GM23248 (cell line): Measurements from ENCODE around the gene KDM3A. TPM values are rescaled to one million over a fixed set of nuclear protein-coding genes. Genes with fewer than 3 reads are reported as not detected.
"Not testable (repeated sequence)": the region's sequence is repeated elsewhere in the genome, so short reads cannot be mapped to it uniquely, and the experiment has no call there.

Experiments
- DNase-seq: peaks from one replicate; pipeline ENCODE4 v3.0.0-alpha.2; 2015
- H2AFZ ChIP-seq: fragments of 200-600 bp; sonication (generic); 2 replicates; pipeline ENCODE4 v1.6.1; 2016; ENCODE audit warnings: antibody characterized with exemption
- H3F3A ChIP-seq: fragments of 200-600 bp; sonication (generic); 2 replicates; pipeline ENCODE4 v1.6.1; 2016; ENCODE audit warnings: mild to moderate bottlenecking, antibody characterized with exemption, mixed run types; ENCODE audit not compliant: insufficient read depth
- H3K27ac ChIP-seq: fragments of 200-600 bp; sonication (generic); 2 replicates; pipeline ENCODE4 v1.5.1; 2016; ENCODE audit warnings: mild to moderate bottlenecking
- H3K27me3 ChIP-seq: fragments of 200-600 bp; sonication (generic); replicated peaks from 2 replicates; pipeline ENCODE4 v1.6.1; 2016; ENCODE audit warnings: mild to moderate bottlenecking; ENCODE audit not compliant: insufficient read depth
- H3K36me3 ChIP-seq: fragments of 200-600 bp; sonication (generic); 2 replicates; pipeline ENCODE4 v1.6.1; 2016; ENCODE audit warnings: low read depth, mild to moderate bottlenecking
- H3K4me1 ChIP-seq: fragments of 200-600 bp; sonication (generic); 2 replicates; pipeline ENCODE4 v1.6.1; 2016; ENCODE audit warnings: mild to moderate bottlenecking; ENCODE audit not compliant: insufficient read depth
- H3K4me2 ChIP-seq: fragments of 200-600 bp; sonication (generic); one replicate; pipeline ENCODE4 v1.6.1; 2016; ENCODE audit warnings: mild to moderate bottlenecking; ENCODE audit not compliant: unreplicated experiment
- H3K4me3 ChIP-seq: fragments of 200-600 bp; sonication (generic); 2 replicates; pipeline ENCODE4 v1.5.1; 2016; ENCODE audit warnings: mild to moderate bottlenecking
- H3K79me2 ChIP-seq: fragments of 200-600 bp; sonication (generic); 2 replicates; pipeline ENCODE4 v1.6.1; 2016; ENCODE audit warnings: mild to moderate bottlenecking; ENCODE audit not compliant: insufficient read depth
- H3K9ac ChIP-seq: fragments of 200-600 bp; sonication (generic); 2 replicates; pipeline ENCODE4 v1.6.1; 2016; ENCODE audit warnings: mild to moderate bottlenecking
- H3K9me2 ChIP-seq: fragments of 200-600 bp; sonication (generic); 2 replicates; pipeline ENCODE4 v1.6.1; 2016; ENCODE audit warnings: mixed run types, mild to moderate bottlenecking, moderate library complexity; ENCODE audit not compliant: insufficient read depth
- H3K9me3 ChIP-seq: fragments of 200-600 bp; sonication (generic); one replicate; pipeline ENCODE4 v1.6.1; 2017; ENCODE audit warnings: low read depth
- H4K20me1 ChIP-seq: fragments of 200-600 bp; sonication (generic); 2 replicates; pipeline ENCODE4 v1.6.0; 2016; ENCODE audit not compliant: insufficient read depth
- EZH2 ChIP-seq: fragments of 200-600 bp; sonication (generic); IDR thresholded peaks from 2 replicates; pipeline ENCODE4 v1.6.1; 2018; ENCODE audit warnings: antibody characterized with exemption, mild to moderate bottlenecking; ENCODE audit not compliant: insufficient read depth, poor library complexity, severe bottlenecking
- EZH2phosphoT487 ChIP-seq: fragments of 200-600 bp; sonication (generic); IDR thresholded peaks from 2 replicates; pipeline ENCODE4 v1.6.1; 2018; ENCODE audit warnings: antibody characterized with exemption, moderate library complexity, mild to moderate bottlenecking, low read depth; ENCODE audit not compliant: insufficient read depth
- WGBS, 2 experiments: methylation state at CpG; one replicate each; pipeline ENCODE4 v1.1.6; 2015 to 2017; ENCODE audit warnings: low lambda C conversion rate in 2 of 2, low coverage in 1 of 2; ENCODE audit errors: missing lambda C conversion rate in 2 of 2; 5-methylcytosine and 5-hydroxymethylcytosine counted together
- in situ Hi-C: fragments of 300-500 bp; cut with MboI; formaldehyde crosslinking; loops from 2 replicates; pipeline ENCODE4 v1.15.0; 2020
- polyA plus RNA-seq: library from polyadenylated mRNA; unstranded; fragments of >200 nt; fragmentation: Nextera tagmentation; extraction: Ambion mirVana; gene quantifications from 2 replicates; pipeline ENCODE4 v1.2.1, GENCODE V29; 2016
- total RNA-seq: library from RNA; depleted of rRNA; stranded (reverse); fragments of >200 nt; shearing (Covaris generic); gene quantifications from 2 replicates; pipeline ENCODE4 v1.2.3, GENCODE V29; 2014

KDM3A gene
- total and polyA plus RNA-seq, 2 experiments from 2014 or later: 14.6 to 24.4 TPM

DNA sequence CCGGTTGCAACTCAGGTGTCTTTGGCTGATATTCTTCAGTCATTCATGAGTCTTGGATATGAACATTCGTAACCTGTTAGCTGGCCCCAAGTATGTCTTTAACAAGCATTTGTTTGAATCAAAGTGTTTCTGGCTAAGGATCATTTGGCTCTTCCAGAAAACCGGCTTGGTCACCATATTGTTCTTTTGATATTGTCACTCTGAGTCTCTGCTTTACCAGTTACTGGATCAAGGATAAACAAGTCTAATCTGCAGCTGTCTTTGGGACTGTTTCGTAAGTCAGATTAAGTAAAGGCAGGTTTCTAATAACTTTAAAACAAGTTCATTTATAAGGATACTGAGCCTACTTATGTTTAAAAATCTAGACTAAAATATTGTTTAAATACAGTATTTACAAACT lies 49.1 kb downstream of the KDM3A start:
- Histone ChIP-seq H4K20me1 (no peaks in the 10 kb centered on the region), H3K79me2 (peaks cover 33% of the 10 kb centered on the region), H3K4me1 (no peaks in the 10 kb centered on the region), H3K27me3 (no peaks in the 10 kb centered on the region), H2AFZ (no peak overlapping the region), H3K9me3 (no peaks in the 10 kb centered on the region), H3K4me2 (no peak overlapping the region), H3F3A (peaks cover 9% of the 10 kb centered on the region), H3K9ac (no peak overlapping the region), H3K4me3 (no peak overlapping the region), H3K9me2 (no peaks in the 10 kb centered on the region), H3K27ac (no peak overlapping the region), H3K36me3 (peaks cover 89% of the 10 kb centered on the region)
- 96% methylated on average over 4 of the region's 4 CpGs for WGBS, 2 experiments
- in situ Hi-C loops: no loop called here
- TF ChIP-seq EZH2: no peak
- no peak for TF ChIP-seq EZH2phosphoT487
- DNase-seq: no peak

DNA sequence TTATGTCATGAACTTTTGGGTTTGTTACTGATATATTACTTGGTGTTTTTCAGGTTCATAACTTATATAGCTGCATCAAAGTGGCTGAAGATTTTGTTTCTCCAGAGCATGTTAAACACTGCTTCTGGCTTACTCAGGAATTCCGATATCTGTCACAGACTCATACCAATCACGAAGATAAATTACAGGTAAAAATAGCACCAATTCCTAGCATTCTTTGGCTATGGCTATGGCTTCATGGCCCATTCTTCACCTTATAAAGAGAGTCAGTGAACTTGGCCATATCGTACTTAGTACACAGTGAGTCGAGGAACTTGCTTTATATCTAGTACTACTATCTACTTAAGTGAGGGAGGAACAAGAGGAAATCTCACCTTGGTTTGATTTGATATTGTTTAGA lies 49.9 kb downstream of the KDM3A start:
- in situ Hi-C loops: no loop called here
- Histone ChIP-seq H3K79me2 (peaks cover 34% of the 10 kb centered on the region), H3K4me3 (no peak overlapping the region), H3K9ac (no peak overlapping the region), H3K27ac (no peak overlapping the region), H3K36me3 (peaks cover 89% of the 10 kb centered on the region), H3K4me2 (no peak overlapping the region), H3K27me3 (no peaks in the 10 kb centered on the region), H3K9me2 (no peaks in the 10 kb centered on the region), H3F3A (peaks cover 5% of the 10 kb centered on the region), H3K9me3 (no peaks in the 10 kb centered on the region), H3K4me1 (no peaks in the 10 kb centered on the region), H2AFZ (no peak overlapping the region), H4K20me1 (no peaks in the 10 kb centered on the region)
- TF ChIP-seq EZH2phosphoT487 (no peak), EZH2 (no peak)
- 93 to 98% methylated on average over 4 of the region's 4 CpGs for WGBS, 2 experiments
- no peak for DNase-seq

DNA sequence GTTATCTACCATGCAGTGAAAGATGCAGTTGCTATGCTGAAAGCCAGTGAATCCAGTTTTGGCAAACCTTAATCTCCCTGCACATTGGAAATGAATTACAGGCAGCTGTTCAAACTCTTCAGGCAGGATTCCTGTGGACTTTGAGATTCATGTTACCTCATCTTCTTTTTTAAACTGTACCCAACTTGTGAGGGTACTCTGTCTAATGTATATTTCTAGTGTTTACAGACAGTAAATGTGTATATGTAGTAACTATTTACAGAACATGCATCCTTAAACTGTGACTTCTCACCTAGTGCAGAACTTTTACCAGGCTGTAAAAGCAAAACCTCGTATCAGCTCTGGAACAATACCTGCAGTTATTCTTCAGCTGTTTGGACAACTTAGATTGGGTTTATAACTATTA lies 50.9 kb downstream of the KDM3A start:
- H3K79me2 ChIP-seq: peaks cover 42% of the 10 kb centered on the region
- 91 to 95% methylated on average over 1 of the region's 1 CpG for WGBS, 2 experiments
- H2AFZ ChIP-seq: no peak overlapping the region
- no peaks in the 10 kb centered on the region for H3K4me1 ChIP-seq
- no peak overlapping the region for H3K27ac ChIP-seq
- in situ Hi-C loops: no loop called here
- H3K36me3 ChIP-seq: peaks cover 87% of the 10 kb centered on the region
- H4K20me1 ChIP-seq: no peaks in the 10 kb centered on the region
- H3K4me3 ChIP-seq: no peak overlapping the region
- DNase-seq: no peak
- H3K4me2 ChIP-seq: no peak overlapping the region
- H3K9me3 ChIP-seq: no peaks in the 10 kb centered on the region
- TF ChIP-seq EZH2 (no peak), EZH2phosphoT487 (no peak)
- peaks cover 5% of the 10 kb centered on the region for H3F3A ChIP-seq
- no peak overlapping the region for H3K9ac ChIP-seq
- H3K9me2 ChIP-seq: no peaks in the 10 kb centered on the region
- H3K27me3 ChIP-seq: no peaks in the 10 kb centered on the region

DNA sequence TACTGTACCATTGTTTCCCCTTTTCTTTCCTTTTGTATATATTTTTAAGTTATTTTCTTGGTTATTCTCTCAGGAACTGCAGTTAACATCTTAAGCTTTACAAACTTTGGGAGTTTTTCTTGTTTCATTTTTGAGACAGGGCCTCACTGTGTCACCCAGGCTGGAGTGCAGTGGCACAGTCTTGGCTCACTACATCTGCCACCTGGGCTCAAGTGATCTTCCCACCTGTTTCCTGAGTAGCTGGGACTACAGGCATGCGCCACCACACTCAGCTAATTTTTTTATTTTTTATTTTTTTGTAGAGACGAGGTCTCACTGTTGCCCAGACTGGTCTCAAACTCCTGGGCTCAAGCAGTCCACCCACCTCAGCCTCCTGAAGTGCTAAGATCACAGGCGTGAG lies 55.2 kb downstream of the KDM3A start:
- H3F3A ChIP-seq: peaks cover 10% of the 10 kb centered on the region
- H2AFZ ChIP-seq, H3K27me3 ChIP-seq, in situ Hi-C loops, H3K4me2 ChIP-seq, H3K4me1 ChIP-seq, H3K27ac ChIP-seq, H3K4me3 ChIP-seq, H3K9me2 ChIP-seq, H3K9ac ChIP-seq, H4K20me1 ChIP-seq, H3K9me3 ChIP-seq, DNase-seq: not testable (repeated sequence)
- WGBS, 2 experiments: 93 to 96% methylated on average over 3 of the region's 3 CpGs
- peaks cover 77% of the 10 kb centered on the region for H3K36me3 ChIP-seq
- H3K79me2 ChIP-seq: peaks cover 39% of the 10 kb centered on the region

DNA sequence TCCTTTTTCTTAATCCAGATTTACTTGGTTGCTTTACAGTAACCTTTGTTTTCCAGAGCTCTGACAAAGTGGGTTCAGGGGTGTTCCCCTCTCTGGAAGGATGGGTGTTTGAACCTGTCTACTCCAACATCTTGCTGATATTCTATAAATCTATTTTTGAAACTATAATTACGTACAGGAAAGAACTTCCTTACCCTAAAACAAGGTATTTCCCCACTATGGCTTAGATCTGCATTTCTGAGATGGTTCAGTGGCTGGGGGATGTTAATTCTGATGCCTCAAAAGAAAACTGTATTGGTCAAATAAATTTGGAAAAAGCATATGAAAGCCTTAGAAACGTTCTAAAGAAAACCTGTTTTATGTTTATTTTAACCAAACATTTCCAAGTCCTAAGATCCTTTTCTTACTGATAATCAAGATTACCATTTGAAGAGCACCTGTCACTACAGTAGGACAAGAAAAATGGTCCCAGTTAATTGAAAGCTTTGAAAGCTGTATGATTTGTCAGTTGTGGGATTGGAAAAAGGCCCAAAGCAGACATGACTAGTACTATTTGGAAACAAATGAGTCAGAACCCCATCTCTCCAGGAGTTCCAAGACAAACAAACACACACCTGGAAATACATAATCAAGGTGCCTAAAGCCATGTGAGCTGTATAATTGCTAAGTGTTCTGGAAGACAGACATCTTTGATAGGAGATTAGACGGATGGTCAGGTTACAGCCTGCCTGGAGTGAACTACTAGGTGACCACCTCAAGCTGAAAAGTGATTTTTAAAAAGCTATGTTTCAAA lies 57.5 kb downstream of the KDM3A start:
- WGBS, 2 experiments: 97% methylated on average over 3 of the region's 3 CpGs
- Histone ChIP-seq H3K4me3 (no peak overlapping the region), H3F3A (peaks cover 8% of the 10 kb centered on the region), H3K9me2 (no peaks in the 10 kb centered on the region), H3K4me2 (no peak overlapping the region), H3K9ac (no peak overlapping the region), H3K4me1 (no peaks in the 10 kb centered on the region), H2AFZ (no peak overlapping the region), H3K27ac (no peak overlapping the region), H3K27me3 (no peaks in the 10 kb centered on the region), H3K9me3 (no peaks in the 10 kb centered on the region), H3K79me2 (peaks cover 35% of the 10 kb centered on the region), H3K36me3 (peaks cover 54% of the 10 kb centered on the region), H4K20me1 (no peaks in the 10 kb centered on the region)
- TF ChIP-seq EZH2phosphoT487 (no peak), EZH2 (no peak)
- peak; percentile 33 for DNase-seq
- in situ Hi-C loops: no loop called here
